GM19025 (cell line): Measurements from ENCODE around the gene DTNBP1.

Experiments
- ATAC-seq: cut with Tn5 transposase; IDR thresholded peaks from one replicate; pipeline ENCODE4 v1.9.1; 2021; ENCODE audit warnings: mild to moderate bottlenecking, low read depth, moderate library complexity; ENCODE audit not compliant: unreplicated experiment

Gene DTNBP1

DNA sequence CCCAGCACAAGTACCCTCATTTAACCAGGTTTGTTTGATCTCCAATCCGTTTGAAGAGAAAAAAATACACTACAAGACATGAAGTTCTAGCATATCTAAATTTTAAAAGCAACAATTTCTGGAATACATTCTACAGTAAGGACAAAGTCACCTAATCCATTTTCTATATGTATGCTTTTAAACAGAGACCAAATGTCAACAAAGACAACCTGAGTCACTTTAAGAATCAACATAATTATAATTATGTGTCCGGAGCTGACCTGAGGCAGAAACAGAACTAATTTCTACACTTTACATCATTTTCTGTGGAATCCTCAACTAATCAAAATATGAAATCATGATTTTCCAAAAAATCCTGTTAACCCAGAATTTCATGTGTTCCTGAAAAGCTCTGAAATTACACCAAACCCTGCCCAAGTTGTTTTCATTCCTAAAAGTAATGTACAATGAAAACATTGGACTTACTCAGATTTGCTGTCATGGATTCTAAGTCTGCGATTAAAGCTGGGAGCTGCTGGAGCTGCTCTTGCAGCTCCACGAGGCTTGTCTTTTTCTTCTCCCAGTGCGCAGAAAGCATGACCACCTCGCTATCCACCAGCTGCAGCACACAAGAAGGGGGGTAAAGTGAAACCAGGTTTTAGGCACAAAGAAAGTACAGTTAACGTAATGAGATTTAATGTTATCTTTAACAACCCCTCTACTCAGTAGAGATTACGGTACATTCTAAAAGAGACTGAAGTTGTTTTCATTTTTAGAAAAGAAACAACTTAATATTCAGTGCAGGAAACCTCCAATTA is 35.8 kb downstream of the DTNBP1 start:
- ATAC-seq: no peak

DNA sequence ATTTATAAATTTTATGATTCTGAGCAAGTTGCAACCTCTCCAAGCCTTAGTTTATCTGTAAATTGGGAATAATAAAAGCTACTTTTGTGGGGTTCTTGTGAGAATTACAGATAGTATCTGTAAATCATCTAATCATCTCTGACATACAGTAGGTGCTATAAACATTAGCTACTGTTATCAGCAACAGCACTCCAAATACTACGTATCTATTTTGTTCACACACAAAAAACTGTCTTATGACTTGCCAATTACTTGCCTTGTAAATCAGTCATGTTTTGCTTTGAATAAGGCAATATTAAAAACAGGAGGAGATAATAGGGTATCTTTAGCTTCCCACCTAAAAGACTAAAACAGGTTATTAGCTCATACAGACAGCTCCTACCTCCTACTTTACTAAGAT is 36.7 kb downstream of the DTNBP1 start:
- ATAC-seq: no peak

DNA sequence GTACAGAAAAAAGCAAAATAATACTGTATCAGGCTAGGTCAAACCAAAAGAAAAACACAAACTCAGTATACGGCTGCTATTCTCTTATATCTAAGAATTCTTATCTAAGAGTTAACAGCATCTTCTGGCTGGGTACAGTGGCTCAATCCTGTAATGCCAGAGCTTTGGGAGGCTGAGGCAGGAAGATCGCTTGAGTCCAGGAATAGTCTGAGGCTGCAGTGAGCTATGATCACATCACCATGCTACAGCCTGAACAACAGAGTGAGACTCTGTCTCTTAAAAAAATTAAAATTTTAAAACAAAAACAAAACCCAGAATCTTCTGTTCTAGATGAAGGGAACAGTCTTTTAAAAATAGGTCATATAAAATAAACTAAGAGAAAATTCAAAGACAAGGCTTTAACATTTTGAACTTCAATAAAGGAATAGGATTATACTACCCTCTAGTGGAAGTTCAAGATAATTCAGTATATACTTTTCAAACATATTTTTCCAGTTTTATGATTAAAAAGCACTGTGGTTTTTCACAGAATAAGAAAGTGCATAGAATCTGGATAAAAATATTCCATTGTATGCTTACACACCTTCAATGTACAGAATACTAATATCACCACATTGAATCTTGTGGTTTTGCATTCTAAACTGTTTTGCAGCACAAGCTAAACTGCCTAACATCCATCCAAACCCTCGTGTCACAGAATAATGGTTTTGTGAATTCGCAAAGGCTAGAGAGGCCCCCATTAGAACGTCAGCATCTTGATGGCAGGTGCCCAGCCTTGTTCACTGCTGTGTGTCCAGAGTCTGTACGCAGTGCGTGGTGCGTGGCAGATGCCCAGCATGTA is 39.3 kb downstream of the DTNBP1 start:
- ATAC-seq: no peak

DNA sequence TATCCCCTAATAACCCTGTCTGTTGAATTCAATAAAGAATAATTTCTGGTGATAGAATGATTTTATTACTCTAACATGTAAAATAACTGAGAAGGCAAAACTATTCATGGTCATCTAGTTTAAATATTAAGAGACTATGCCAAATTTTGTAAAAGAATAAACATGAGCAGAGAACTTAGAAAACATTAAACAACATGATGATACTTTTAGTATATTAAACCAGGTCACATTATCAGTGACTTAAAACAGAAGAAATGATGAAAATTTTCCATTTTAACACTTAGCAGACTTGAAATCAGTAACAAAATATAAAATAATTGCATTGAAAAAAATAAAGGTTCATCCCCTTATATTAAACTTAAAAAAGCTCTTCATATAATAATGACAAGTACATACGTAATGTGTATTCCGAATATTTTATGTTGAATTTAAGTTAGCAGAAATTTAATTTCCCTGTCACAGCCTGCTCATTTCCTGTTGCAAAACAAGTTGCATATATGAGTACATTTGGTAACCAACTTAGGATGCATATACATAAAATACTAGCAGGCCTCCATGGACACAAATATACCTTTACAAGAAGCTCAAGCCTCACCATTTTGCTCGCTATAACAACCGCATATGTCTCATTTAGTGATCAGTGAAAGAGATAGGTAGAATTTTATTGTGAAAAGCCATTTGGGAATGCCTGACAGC is 40.6 kb downstream of the DTNBP1 start:
- no peak for ATAC-seq

DNA sequence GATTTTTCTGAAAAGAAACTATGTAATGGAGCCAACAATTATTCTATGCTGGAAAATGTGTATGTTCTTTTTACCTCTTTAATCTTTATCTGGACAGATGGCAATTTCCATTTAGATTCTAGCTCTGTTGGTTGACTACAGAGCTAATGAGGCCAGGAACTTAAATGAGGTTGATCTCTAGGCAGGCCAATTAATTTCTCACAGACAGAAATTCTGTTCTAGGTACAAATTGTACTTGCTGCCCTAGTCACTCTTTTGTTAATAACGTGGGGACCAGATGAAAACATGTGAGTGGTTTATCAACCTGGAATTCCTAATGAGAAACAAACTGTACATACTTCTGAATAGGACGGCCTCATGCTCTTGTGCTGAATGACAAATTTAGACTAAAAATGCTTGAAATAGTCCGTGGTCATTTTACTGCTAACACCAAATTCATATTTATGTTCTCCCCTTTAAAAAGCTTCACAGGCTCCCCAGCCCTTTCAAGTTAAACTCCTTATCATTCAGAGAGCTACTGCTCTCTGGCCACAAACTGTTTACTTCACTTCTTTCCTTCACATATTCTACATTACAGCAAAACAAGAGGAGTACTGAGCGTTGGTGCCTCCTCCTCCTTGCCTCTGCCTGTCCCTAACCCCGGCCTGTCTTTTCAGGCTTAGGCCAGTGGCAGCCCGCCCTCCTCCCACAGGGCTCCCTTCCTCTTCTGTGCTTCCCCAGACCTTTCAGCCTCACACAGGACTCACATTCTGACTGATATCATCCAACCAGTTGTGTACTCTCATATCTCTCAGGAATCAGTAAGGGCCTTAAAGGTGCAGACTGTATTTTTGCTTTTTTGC is 41.4 kb downstream of the DTNBP1 start:
- ATAC-seq: peak; percentile 97

DNA sequence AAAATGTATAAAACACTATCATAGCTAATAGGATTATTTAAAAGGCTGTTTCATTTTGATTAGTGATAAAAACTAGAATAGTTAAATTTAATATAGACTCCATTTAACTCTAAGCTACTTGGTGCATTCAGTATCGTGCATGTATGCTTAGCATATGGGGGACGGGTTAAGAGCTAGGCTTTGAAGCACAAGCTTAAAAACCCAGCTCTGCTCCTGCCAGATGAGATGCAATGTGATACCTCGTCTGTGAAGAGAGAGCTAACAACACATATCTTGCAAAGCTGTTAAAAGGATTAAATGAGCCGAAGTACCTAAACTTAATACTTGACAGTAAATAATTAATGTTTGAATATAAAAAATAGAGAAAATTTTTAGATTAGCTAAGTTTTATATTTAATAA is 42.2 kb downstream of the DTNBP1 start:
- ATAC-seq: no peak

DNA sequence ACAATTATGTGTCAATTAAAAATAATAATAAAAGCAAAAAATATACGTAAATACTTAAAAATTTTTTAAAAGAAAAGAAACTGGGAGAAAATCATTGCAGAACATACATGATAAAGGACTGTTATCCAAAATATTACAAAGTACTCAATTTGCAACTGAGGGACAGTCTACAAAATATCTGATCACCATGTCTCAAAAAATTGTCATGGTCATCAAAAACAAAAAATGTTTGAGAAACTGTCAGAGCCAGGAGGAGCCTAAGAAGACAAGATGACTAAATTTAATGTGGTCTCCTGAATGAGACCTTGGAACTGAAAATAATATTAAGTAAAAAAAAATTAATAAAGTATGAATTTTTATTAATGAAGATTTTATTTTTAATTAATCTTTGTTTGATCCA is 43.5 kb downstream of the DTNBP1 start:
- no peak for ATAC-seq

DNA sequence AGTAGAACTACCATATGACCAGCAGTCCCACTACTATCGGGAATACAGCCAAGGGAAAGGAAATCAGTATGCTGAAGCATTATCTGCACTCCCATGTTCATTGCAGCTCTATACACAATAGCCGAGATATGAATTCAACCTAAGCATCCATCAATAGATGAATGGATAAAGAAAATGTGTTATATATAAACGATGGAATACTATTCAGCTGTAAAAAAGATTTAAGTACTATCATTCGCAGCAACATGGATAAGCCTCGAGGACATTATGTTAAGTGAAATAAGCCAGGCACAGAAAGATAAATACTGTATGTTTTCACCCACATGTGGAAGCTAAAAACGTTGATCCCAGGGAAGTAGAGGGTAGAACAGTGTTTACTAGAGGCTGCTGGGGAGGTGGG is 44.1 kb downstream of the DTNBP1 start:
- ATAC-seq: no peak

DNA sequence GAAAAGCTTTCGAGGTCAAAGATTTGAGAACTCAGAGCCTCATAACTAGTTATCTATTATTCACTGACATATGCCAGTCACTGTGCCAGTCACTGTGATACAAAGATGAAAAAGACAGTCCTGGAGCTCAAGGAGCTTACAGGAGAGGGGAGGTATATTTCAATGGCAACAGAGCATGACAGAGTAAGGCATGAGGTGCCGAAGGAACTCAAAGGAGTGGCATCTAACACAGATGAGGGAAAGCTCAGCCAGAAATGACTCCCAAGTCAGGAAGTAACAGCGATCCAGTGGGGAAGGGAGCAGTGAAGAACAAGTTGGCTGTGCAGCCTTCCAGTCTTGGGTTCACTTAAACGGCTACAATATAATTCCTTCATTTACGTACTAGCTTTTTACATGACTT is 46.6 kb downstream of the DTNBP1 start:
- ATAC-seq: no peak

DNA sequence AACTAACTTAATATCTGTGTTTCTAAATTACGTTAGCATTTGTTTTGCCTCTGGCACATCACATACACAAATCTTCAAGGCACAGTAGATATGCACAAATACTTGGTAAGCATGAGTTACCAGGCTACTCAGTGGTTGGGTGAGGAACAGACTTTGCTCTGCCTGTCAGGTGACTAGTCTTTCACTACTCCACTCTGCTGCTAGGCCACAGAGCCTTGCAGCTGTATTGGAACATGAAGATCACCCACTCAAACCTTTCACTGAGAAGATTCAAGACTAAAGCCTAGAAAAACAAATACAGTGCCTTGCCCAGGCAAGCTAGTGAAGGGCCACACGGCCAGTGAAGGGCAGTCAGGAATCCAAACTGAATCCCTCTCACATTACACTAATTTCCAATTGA is 47.0 kb downstream of the DTNBP1 start:
- ATAC-seq: peak; percentile 66

DNA sequence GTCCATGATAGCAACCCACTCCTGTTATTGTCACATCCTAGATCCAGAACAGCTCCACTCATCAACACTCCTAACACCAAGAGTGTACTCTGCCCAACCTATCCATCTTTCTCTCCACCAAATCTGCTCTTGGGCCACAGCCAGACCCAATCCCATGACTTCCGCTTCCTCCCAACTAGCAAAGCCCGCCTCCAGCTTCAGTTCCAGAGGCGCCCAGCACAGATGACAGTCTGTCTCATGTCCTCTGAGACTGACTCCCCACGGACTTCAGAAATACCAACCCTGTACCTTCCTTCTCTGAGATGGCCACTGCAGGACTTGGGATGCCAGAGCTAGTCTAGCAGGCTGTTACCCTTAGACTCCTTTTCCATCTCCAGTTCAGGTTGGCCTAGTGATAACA is 48.6 kb downstream of the DTNBP1 start:
- ATAC-seq: no peak

DNA sequence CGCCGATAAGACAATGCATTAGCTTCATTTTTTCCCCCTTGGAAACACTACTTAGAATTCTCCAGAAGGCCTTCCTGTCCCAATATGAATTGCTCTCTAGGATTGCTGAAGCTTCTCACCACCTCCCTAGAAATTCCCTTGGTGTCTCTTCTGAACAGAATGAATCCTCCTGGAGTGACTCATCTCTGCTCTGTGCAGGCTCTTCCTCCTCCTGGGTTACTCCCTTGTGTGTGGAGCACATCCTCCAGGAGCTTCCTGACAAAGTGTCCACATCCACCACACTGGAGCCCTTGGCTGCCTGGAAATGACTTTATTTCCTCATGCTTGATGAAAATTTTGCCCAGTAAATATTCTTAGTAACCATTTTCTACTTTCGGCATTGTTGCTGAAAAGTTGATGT is 54.4 kb downstream of the DTNBP1 start:
- no peak for ATAC-seq

DNA sequence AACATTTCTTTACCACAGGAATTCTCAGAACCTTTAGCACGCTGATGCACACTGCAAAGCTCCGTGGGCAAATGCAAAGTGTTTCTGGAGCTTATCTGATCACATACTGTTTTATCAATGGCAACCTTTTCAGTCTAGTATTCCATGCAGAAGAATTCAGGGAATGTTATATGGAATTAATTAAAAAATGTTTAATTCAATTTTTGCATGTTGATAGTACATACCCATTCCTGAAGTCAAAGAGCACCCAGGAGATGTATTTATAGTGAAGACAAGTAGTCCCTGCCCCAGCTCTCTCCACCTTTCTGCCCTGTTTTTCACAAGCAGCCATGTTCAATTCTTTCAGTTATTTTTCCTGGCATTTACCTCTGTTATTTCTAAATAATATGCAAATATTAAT is 55.2 kb downstream of the DTNBP1 start:
- ATAC-seq: no peak

DNA sequence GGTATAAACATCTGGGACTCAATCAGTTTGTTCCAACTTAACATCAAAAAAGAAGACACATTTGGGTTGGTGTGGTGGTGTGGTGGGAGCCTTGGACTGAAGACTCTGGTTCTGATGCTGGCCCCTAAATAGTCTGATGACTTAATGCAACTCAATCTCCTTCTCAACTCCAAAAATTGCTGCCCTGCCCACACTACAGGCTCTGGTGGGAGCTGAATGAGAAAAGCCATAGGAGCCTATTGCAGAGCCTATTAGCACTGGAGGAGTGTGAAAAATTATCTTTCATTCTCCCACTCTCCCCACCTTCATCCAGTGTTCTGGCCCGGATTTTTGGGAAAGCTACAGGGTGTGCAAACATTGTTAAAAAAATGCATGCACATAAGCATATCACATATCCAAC is 56.5 kb downstream of the DTNBP1 start:
- no peak for ATAC-seq

DNA sequence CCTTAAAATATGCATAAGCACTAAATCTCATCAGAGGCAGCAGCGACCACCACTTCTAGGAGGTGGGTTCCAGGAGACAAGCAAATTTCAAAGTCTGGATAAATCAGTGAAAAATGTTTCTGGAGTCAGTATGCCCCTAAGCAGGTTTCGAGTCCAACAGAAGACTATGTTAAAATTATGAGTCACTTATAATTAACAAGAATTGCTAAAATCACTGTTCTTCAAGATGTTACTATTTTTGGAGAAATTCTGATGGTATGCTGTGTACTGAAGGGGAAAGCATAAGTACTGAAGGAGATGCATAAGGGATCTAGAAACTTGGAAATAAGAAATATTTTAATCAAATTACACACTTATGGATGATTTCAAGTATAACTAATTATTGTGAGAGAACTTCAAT is 58.0 kb downstream of the DTNBP1 start:
- ATAC-seq: no peak

DNA sequence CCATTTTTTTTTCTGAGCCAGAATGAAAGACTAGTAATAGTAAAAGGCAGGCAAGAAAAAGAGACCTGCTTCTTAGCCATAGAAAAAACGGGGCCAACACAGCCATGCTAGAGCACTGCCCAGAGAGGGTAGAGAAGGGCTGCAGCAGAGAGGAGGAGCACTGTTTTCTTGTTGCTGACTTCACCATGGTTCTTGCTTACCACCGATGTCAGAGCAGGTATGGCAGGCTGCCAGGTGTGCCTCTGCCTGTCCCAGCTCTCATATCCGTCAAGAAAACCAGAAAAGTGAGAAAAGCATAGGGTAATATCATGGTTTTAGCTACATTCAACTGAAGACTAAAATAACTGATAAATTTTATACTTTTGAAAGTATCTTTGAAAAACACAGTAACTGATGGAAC is 60.7 kb downstream of the DTNBP1 start:
- no peak for ATAC-seq

DNA sequence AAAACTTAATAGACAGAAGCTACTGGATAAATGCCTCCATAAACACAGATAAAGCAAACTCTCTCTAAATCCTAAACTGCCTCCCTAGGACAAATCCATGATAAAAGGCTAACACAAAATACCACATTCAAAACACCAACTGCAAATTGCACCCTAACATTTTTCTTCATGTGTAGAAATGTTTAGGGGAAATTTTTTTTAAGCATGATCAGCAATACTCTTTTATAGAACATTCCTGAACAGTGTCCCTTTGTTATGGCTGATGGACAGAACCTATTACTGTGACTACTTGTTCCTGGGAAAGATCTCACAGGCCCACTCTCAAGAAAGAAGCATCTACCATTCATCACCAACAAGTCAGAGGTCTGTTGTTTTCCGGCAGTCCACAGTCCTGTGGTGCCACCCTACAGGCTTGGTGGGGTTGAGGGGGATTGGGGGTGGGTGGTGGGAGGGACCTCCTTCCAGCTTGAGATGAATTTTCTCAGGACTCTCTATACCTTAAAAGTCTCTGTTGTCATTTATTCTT is 64.5 kb downstream of the DTNBP1 start:
- no peak for ATAC-seq

DNA sequence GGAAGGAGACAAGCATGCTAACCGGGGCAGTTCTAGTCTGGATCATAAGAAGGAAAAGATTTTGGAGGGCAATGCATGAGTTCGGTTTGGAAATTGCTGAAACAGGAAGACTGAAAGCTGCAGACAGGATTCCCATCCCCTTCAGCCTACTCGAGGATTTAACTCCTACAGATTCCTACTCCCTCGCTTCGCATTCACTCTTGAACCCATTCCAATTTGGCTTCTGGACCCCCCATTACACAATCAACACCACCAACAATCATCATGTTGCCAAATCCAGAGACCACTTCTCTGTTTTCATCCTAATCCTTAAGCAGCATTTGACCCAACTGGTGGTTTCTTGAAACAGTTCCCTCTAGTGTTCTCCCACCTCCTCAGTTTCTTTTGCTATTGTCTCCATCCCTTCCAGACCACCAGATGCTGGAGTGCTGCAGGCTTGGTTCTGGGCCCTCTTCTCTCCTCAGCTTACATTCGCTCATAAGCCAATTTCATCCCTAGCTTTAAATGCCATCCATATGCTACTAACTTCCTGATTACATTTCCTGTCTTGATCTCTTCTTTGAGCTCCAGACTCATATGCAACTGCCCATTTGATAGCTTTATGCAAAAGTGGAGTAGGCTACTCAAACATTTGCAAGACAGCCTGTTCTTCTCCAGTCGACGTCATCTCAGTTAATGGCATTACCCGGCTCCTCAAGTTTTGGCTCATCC is 66.5 kb downstream of the DTNBP1 start:
- ATAC-seq: no peak

DNA sequence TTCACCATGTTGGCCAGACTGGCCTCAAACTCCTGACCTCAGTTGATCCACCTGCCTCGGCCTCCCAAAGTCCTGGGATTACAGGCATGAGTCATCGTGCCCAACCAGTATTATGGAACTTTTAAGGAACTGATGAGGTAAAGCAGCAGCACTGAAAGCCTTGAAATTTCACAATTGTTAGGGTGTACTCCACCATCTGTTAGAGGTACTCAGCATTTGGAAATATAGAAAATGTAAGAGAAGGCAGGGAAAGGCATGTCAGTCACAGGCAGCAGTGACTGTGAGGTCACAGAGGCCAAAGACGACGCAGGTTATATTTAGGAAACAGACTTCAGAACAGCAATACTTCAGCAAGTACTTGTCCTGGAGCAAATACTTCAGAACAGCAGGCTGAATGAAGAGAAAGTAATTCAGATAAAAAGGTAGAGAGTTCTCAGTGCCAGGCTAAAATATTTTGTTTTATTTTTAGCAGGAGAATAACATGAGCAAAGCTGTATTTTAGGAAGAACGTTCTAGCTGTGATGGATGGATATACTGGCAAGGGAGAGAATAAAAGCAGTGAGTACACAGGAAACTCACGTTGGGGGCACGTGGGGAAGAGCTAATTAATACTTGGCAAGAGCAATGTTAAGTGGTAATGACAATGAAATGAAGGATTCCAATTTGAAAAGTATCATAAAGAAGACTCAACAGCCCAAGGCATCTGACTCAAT is 67.2 kb downstream of the DTNBP1 start:
- ATAC-seq: no peak
